ENCODE results near the gene CACNG3.
"Not testable (repeated sequence)": the region's sequence is repeated elsewhere in the genome, so short reads cannot be mapped to it uniquely, and the experiment has no call there.

Gene CACNG3

DNA sequence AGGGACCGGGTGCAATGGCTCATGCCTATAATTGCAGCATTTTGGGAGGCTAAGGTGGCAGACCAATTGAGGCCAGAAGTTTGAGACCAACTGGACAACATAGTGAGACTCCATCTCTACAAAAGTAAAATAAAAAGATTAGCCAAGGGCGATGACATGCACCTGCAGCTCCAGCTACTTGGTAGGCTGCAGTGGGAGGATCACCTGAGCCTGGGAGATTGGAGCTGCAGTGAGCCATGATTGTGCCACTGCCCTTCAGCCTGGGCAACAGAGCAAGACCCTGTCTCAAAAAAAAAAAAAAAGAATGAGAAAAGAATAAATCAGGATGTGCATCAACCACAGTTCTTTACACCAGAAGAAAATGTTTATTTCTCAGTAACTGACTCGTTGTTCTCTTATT, 76.0 kb downstream of the CACNG3 start:
- no peak overlapping the region for H3K4me3 ChIP-seq (ENCODE audit: low read depth, low read length)

DNA sequence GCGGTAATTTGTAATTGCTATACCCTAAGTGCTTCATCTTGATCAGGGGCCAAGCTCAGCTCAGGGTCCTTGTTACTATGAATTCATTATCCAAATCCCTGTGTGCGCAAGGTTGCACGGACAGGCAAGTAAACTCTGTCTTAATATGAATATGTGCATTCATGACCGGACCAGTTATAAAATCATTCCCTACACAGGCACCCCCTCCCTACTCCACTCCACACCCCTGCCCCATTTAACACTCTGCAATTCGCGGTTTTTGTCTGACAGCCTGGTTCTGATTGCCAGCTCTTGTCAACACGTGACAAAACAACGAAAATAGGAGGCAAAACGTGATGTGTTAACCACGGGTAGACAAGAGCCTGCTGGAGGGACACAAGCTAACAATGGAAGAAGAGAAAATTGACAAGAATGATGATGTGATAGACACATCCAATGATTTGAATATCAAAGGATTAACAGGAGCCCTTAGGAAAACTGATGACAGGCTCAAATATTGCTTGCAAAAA, 76.5 kb downstream of the CACNG3 start:
- no peak overlapping the region for H3K4me3 ChIP-seq (ENCODE audit: low read depth, low read length)

DNA sequence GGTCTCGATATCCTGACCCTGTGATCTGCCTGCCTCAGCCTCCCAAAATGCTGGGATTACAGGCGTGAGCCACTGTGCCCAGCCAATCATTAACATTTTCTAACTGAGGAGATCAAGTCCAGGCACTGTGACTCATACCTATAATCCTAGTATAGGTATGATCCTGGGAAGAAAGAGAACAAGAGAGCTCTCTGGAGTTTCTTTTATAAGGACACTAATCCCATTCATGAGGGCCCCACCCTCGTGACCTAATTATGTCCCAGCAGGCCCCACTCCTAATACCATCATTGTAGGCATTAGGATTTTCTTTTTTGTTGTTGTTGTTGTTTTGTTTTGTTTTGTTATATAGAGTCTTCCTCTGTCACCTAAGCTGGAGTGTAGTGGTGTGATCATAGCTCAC, 80.4 kb downstream of the CACNG3 start:
- H3K4me3 ChIP-seq (ENCODE audit: low read depth, low read length): no peak overlapping the region

DNA sequence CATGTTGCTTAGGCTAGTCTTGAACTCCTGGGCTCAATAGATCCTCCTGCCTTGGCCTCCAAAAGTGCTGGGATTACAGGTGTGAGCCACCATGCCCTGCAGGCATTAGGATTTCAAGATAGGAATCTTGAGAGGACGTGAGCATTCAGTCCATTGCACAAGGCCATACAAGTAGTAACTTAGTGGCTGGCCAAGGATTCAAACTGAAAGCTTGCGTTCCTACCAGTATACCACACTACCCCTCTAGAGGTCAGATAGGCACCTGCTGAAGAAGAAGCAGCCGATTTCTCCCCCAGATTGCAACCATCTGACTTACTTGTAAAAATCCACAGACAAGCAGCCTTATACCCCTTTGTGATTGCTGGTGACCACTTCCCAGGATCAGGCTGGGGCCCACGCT, 80.9 kb downstream of the CACNG3 start:
- no peak overlapping the region for H3K4me3 ChIP-seq (ENCODE audit: low read depth, low read length)

DNA sequence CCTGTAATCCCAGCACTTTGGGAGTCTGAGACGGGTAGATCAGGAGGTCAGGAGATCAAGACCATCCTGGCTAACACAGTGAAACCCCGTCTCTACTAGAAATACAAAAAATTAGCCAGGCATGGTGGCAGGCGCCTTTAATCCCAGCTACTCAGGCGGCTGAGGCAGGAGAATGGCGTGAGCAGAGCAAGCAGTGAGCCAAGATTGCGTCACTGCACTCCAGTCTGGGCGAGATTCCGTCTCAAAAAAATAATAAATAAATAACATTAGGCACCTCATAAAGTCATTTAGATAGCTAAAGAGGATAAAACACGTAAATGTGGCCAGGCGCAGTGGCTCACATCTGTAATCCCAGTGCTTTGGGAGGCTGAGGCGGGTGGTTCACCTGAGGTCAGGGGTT, 87.7 kb downstream of the CACNG3 start:
- H3K4me3 ChIP-seq (ENCODE audit: low read depth, low read length): not testable (repeated sequence)

DNA sequence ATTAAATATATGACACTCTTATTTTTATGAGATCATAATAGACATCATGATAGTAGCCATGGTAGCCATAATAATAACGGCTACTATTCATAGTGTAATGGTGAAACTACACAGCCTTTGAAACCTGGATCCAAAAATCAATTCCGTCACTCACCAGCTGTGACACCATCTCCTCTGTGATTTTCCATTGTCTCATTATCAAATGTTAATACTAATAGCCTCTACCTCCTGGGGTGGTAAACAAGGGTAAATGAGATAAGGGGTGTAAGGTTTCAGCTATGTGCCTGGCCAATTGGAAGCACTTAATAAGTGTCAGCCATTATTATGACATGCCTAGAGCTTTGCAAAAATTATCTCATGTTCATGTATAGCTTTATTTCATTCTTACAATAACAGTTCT, 88.6 kb downstream of the CACNG3 start:
- H3K4me3 ChIP-seq (ENCODE audit: low read depth, low read length): no peak overlapping the region

DNA sequence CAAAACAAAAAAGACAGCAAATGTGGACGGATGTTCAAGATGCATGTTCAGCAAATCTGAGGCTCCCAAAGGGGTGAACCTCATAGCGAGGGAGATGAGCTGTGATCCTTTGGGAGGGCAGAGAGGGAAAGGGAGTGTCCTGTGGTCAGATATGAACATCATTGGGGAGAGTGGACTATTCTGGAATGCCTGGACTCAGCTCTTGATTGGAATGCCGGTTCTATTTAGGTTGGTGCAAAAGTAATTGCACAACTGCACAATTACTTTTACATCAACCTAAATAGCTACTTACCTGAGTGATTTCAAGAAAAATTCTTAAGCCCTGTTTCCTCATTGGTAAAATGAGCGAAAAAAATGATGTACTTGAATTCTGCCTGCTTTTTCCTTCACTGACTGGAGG, 89.6 kb downstream of the CACNG3 start:
- no peak overlapping the region for H3K4me3 ChIP-seq (ENCODE audit: low read depth, low read length)

DNA sequence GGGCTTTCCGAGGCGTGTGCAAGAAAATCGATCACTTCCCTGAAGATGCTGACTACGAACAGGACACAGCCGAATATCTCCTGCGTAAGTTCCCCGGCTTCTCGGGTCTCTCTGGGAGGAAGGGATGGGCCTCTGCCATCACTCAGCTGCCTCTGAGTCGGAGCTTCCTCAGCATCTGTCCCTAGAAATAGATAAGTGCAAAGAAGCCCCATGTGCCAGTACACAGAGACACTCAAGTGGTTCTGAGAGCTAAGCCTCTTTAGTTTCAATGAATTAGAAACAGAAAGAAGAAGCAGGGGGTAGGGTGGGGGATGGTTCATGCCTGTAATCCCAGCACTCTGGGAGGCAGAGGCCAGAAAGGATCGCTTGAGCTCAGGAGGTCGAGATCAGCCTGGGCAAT, 90.6 kb downstream of the CACNG3 start:
- H3K4me3 ChIP-seq (ENCODE audit: low read depth, low read length): no peak overlapping the region

DNA sequence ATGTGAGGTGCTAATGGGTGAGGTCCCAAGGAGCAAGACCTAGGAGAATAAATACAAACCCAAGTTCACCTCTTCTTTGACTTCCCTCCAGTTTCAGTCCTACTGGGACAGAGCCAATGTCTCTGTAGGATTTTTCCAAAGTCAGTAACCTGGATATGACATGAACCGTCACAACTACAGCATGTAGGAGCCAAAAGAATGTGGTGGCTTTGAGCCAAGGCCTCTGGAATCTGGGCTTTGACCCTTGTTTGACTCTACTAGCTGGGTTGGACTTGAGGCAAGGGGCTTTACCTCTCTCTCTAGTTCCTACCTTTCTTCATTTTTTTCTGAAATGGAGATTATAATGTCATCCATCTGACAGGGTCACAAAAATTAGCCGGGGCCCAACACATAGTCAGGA, 91.4 kb downstream of the CACNG3 start:
- no peak overlapping the region for H3K4me3 ChIP-seq (ENCODE audit: low read depth, low read length)

DNA sequence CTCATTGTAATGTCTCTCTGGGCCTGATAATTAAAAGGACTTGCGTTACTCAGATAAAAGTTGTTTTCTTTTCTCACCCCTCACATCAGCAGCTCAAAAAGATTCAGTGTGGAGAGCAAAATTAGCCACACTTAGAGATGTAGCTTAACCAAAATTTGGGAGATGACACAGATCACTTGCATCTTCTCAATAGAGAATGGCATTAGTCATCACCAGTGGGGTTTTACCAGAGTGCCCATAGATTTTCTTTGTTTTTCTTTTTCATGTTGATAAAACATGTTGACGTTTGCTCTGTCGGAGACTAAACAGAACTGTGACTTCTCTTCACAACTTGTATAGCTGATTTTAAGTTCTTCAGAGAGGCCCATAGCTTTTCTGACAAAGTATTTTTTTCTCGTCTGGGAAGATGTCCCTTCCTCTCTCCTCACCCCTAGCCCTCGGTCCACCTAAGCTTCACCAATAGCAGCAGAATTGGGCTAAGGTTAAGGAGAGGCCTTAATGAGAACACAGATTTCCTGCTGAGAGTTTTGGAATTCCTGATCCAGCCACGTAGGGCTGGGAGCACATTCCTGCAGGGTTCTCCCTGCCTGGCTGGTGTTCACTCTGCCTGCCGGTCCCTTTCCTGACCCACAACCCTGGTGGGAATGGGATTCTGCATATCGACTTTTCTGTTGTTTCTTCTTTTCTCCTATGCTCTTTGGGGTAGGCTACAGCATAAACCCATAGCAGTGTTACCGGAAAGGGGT, 92.6 kb downstream of the CACNG3 start:
- H3K4me3 ChIP-seq (ENCODE audit: low read depth, low read length): no peak overlapping the region

DNA sequence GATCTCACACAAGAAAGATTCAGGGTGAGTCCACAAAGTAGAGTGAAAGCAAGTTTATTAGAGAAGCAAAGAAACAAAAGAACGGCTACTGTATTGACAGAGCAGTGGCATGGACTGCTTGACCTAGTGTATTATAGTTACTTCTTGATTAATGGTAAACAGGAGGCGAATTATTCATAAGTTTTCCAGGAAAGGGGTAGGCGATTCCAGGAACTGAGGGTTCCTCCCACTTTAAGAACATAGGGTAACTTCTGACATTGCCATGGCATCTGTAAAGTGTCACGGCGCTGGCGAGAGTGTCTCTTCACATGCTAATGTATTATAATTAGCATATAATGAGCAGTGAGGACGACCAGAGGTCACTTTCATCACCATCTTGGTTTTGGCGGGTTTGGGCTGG, 93.2 kb downstream of the CACNG3 start:
- no peak overlapping the region for H3K4me3 ChIP-seq (ENCODE audit: low read depth, low read length)

DNA sequence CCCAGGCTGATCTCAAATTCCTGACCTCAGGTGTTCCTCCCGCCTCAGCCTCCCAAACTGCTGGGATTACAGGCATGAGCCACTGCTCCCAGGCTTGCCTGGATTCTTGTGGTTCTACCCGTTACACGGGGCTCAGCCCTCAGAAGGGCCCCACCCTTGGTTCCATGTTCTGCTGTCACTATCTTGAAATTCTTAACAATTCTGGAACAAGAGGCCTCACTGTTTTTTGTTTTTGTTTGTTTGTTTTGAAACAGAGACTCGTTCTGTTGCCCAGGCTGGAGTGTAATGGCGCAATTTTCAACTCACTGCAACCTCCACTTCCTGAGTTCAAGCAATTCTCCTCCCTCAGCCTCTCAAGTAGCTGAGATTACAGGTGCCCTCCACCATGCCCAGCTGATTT, 96.6 kb downstream of the CACNG3 start:
- H3K4me3 ChIP-seq (ENCODE audit: low read depth, low read length): no peak overlapping the region

DNA sequence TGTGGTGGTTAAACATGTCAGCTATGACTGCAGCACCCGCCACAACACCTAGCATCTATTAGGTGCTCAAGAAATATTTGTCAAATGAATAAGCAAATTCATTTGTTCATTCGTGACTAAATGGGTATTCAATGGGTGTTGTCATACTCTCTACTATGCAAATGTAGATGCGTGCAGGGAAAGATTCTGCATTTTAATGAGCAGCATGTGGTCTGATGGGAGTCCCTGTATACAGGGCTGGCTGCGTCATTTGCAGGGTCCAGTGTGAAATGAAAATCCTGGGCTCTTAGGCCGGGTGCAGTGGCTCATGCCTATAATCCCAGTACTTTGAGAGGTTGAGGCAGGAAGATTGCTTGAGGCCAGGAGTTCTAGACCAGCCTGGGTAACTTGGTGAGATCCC, 97.5 kb downstream of the CACNG3 start:
- no peak overlapping the region for H3K4me3 ChIP-seq (ENCODE audit: low read depth, low read length)

DNA sequence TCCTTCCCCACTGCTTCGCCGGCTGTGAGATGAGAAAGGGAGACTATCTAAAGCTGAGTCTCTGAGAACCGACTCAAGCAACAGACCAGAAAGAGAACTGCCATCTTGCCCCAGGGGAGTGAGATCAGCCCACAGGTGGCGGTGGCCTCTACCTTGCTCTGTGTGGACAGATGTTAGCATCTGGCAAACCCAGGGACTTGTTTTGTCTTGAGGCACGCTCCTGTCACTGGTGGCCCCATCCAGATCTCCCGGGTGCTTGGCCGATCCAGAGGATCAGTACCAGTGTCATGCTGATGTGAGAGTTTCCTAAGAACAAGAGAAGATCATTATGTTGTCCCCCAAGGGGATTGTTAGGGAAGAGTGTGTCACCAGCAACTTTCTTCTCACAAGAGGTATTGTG, 101.4 kb downstream of the CACNG3 start:
- H3K4me3 ChIP-seq (ENCODE audit: low read depth, low read length): no peak overlapping the region

DNA sequence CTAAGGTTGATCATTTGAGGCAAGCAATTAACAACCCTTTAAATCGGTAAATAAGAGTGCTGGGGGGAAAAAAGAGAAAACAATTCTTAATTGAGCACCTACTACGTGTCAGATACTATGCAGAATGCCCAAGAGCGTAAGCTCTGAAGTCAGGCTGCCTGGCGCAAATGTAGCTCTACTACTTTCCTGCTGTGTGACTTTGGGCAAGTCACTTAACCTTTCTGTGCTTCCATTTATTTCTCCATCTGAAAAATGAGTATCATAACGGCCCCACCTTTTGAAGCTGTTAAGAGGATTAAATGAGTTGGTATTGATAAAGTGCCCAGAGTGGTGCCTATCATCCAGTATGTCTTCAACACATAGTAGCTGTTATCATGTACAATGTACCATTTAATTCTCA, 102.0 kb downstream of the CACNG3 start:
- H3K4me3 ChIP-seq (ENCODE audit: low read depth, low read length): no peak overlapping the region

DNA sequence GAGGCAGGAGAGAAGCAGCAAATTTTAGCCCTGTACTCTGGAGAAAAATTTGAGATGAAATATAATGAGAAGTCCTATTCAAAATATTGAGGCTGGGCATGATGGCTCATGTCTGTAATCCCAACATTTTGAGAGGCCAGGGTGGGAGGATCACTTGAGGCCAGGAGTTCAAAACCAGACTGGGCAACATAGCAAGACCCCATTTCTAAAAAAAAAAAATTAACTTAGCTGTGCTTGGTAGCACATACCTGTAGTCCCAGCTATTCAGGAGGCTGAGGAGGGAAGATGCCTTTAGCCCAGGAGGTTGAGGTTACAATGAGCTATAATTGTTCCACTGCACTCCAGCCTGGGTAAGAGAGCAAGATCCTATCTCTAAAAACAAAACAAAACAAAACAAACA, 103.4 kb downstream of the CACNG3 start:
- no peak overlapping the region for H3K4me3 ChIP-seq (ENCODE audit: low read depth, low read length)

DNA sequence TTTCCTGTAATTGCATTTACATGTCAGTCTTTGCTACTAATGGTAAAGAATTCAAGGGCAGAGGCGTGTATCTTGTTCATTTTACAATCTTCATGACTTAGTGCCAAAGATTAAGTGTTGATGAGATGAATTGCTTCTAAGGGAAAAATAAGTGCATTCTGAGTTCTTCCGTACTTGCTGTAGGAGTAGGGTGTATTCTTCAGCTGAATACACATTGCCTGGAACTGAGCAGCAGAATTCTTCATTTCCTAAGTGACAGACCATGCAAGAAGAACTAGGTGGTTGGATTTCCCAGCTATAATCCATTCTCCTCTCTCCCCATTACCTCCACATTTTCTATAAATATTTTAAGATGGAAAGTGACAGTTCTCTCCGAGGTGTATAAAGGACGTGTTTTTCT, 104.8 kb downstream of the CACNG3 start:
- H3K4me3 ChIP-seq (ENCODE audit: low read depth, low read length): no peak overlapping the region

DNA sequence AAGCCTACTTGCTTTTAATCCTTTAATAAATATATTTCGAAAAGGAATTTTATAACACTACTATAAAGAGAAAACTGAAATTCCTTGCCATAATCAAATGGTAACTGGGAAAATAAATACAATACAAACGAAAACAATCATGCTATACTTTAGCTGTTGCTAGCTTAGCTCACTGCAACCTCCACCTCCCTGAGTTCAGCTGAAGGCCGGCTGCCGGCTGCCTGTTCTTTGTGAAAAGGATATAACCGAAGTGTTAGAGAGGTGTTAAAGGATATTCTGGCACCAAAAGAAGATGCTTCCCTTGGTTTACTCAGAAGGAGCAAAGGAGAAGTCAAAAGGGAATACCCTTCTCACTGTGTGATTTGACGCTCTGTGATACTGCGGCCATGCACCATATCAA, 108.5 kb downstream of the CACNG3 start:
- no peak overlapping the region for H3K4me3 ChIP-seq (ENCODE audit: low read depth, low read length)

DNA sequence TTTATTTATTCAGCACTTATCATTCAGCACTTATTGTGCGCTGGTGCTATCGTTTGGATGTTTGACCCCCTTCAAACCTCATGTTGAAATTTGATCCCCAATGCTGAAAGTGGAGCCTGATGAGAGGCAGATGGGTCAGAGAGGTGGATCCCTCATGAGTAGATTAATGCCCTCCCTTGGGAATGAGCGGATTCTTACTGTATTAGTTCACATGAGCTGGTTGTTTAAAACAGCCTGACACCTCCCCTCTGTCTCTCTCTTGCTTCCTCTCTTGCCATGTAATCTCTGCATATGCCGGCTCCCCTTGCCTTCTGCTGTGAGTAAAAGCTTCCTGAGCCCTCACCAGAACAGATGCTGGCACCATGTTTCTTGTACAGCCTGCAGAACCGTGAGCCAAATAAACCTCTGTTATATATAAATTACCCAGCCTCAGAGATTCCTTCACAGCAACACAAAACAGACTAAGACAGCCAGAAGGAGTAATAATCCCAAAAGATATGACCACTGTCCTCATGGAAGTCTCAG, 111.1 kb downstream of the CACNG3 start:
- no peak overlapping the region for H3K4me3 ChIP-seq (ENCODE audit: low read depth, low read length)

DNA sequence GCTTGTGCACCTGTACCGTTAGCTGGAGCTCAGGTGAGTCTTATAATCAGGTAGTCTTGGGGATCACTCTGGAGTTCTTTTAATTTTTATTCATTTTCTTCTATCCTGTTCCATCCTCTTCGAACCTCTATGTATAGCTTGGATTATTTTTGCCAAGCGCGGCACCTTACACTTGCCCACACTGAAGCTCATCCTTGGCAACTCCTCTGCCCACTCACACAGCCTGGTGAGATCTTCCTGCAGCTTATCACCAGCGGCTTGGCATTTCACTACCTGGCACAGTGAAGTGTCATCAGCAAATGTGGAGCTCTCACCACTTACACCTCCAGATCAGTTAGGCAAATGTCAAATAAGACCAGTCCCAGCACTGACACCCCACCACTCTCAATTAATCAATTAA, 116.7 kb downstream of the CACNG3 start:
- H3K4me3 ChIP-seq (ENCODE audit: low read depth, low read length): no peak overlapping the region

DNA sequence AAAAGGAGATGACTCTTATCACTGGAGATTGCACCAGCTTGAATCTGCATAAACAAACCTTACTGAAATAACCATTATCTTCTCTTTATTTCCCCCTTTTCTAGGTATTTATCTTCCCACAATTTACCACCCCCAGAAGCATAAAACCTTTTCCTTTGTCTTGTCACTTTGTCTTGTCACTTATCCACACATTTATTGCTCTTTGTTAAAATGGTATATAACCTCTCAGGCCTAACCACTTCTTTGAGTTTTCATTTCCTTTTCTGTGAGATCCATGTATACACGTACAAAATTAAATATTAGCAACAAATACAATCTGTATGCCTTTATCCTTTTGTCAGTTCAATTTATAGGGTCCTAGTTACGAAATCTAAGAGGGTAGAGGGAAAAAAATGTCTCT, 122.9 kb downstream of the CACNG3 start:
- H3K4me3 ChIP-seq (ENCODE audit: low read depth, low read length): no peak overlapping the region

DNA sequence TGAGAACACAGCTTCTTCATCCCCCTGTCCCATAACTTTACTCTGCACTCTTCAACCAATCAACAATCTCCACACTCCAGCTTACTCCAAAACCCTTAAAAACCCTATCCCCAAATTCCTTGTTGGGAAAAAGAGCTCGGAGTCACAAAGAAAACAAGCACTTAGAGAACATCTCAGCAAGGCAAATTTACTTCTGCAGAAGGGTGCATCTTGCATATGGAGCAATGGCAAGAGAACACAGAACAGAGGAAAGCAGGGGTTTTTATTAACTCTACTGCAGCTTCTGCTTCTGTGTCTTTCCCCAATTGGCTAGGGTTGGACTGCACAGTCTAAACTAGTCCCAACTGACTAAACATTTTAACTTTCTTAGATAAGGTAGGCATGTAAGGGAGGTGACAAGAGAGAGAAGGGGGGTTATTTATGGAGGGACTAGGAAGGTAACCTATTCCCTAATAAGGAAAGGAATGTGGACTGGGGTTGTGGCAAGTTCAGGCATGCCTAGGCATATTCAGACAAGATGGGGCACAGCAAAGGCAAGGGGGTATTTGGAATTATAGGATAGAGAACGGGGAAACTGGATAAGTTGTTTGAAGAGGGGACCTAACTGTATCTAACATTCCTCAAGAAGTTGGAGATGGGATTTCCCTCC, 125.5 kb downstream of the CACNG3 start:
- no peak overlapping the region for H3K4me3 ChIP-seq (ENCODE audit: low read depth, low read length)
